NCI-H2227 (cell line): ENCODE results near the gene ADAP1.
"Not testable (repeated sequence)": the region's sequence is repeated elsewhere in the genome, so short reads cannot be mapped to it uniquely, and the experiment has no call there.

Experiments
- DNase-seq: peaks from one replicate; lab custom pipeline; 2025; ENCODE audit not compliant: unreplicated experiment; lab: John Stamatoyannopoulos, UW

The ADAP1 gene

GRCh38 chr7:883055-884021, 71.1 kb downstream of the ADAP1 start:
- no peak for DNase-seq

DNA sequence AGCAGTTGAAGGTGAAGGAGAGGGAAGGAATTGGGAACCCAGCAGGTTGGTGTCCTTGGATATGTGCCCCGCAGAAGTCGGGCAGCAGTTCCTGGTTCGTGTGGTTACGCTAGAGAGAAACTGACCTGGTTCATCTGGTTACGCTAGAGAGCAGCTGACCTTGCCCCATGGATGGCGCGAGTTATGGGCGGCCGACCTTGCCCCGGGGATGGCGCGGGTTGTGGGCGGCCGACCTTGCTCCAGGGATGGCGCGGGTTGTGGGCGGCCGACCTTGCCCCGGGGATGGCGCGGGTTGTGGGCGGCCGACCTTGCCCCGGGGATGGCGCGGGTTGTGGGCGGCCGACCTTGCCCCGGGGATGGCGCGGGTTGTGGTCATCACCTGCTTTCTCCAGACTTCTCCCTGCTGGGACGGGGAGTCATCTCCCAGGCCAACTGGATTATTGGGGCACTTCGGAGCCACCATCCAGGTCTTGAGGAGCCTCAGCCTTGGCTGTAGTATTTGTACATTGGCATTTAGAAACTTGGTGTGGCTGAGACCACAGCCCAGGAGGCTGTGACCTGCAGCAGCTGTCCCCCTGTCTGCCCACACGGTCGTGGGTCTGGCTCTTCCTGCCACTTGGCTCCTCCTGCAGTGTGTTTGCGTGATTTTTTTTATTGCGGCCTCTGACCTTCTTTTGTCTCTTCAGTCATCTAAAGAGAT, 72.0 kb downstream of the ADAP1 start:
- no peak for DNase-seq

DNA sequence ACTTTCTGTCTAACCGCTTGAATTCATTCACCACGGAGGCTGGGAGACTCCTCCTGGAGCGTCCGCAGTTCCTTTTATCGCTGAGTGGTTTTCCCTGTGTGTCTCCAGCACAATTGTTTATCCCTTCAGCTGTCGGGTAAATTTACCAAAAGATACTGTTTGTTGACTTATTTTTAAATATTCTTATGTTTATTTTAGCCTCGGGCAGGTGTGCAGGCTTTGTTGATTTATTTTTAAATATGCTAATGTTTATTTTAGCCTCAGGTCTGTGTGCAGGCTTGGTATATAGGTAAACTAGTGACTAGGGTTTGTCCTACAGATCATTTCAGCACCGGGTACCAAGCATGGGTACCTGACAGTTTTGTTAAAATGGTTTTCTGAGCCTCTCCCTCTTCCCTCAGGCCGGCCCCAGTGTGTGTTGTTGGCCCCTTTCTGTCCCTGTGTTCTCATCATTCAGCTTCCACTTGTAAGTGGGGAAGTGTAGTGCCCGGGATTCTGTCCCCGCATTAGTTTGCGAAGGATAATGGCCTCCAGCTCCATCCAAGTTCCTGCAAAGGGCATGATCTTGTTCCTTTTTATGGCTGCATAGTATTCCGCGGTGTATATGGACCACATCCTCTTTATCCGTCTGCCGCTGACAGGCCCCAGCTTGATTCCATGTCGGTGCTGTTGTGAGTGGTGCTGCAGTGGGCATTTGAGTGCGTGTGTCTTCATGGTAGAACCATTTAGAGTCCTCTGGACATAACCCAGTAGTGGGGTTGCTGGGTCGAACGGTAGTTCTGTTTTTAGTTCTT, 72.8 kb downstream of the ADAP1 start:
- no peak for DNase-seq

GRCh38 chr7:880450-880849, 74.0 kb downstream of the ADAP1 start:
- DNase-seq = no peak

GRCh38 chr7:879706-880105, 74.8 kb downstream of the ADAP1 start:
- no peak for DNase-seq

DNA sequence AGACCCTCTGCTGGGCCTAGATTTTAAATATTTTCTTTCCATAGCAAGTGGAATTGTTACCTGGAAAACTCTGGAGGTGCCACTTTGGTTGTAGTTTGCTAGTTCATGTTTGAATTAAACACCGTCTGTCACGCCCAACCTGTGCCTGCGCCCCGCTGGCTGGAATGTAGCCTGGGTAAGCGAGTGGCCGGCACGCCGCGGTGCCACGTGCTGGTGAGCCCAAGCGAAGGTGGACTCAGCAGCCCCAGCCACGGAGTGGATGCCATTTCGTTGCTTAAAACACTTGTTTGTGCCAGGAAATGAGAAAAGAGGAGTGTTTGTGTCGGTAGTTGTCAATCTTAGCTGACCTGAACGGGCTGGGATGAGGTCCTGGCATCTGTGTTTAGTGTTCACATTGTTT, 75.4 kb downstream of the ADAP1 start:
- no peak for DNase-seq

GRCh38 chr7:877312-878232, 76.9 kb downstream of the ADAP1 start:
- DNase-seq = no peak

DNA sequence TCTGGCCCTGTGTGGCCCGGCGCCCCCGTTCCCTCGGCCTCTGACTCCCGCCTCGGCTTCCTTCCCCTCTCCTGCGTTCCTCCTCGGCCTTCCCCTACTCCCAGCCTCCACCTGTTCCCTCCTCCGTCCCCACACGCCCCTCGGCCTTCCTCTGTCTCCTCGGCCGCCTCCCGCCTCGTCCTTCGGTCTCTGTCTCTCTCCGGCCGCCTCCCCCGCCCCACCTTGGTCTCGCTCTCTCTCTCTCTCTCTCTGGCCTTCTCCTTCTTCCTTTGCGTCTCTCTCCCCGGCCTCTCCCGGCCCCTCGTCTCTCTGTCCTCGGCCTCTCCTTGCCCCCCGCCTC, 77.5 kb downstream of the ADAP1 start:
- DNase-seq = no peak

DNA sequence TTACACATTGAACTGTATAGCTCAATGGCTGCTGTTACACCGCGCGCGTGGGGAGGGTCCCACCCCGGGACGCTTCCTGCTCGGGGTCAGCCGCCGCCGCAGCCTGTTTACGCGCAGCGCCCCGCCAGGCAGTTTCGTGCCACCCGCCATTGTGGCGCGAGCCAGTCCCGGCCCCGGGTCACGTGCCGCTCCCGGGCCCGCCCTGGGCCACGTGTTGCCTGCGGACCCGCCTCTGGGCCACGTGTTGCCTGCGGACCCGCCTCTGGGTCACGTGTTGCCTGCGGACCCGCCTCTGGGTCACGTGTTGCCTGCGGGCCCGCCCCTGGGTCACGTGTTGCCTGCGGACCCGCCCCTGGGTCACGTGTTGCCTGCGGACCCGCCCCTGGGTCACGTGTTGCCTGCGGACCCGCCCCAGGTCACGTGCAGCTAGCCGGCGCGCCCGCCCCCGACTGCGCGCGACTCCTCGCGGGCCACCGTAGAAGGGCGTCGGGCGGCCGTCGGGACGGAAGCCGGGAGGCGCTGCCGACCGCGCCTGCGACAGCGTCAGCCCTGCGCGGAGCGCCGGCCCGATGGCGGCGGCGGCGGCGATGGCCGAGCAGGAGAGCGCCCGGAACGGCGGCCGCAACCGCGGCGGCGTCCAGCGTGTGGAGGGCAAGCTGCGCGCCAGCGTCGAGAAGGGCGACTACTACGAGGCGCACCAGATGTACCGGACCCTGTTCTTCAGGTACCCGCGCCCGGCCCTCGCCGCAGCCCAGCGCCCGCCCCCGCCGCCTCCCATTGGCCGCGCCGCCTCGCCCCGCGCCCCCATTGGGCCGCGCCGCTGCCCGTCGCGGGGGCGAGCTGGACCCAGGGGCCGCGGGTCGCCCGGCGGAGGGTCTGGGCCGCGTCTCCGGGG, 78.2 kb downstream of the ADAP1 start, which contains the start of gene GET4:
TSS of gene GET4 (plus strand) at position 478 of the 895 bp plus-strand sequence. CDS start at position 570, 92 bp downstream.
- peak; percentile 97 for DNase-seq

DNA sequence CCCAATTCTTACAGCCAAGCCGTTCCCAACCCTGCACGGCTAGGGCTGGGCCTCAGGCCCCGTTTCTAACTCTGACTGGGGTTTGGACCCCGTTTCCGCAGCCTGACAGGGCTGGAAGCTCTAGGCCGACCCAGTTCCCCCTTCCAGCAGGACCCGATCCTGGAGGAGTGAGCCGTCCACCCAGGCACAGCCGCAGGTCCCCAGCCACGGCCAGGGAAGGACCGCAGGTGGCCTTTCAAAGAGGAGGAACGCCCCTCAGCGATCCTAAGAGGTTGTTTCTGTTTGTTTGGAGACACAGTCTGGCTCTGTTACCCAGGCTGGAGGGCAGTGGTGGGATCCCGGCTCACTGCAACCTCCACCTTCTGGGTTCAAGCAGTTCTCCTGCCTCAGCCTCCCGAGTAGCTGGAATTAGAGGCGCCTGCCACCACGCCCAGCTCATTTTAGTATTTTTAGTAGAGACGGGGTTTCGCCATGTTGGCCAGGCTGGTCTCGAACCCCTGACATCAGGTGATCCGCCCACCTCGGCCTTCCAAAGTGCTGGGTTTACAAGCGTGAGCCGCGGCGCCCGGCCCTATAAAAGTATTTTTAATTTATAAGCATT, 78.9 kb downstream of the ADAP1 start:
- DNase-seq = peak; percentile 15

DNA sequence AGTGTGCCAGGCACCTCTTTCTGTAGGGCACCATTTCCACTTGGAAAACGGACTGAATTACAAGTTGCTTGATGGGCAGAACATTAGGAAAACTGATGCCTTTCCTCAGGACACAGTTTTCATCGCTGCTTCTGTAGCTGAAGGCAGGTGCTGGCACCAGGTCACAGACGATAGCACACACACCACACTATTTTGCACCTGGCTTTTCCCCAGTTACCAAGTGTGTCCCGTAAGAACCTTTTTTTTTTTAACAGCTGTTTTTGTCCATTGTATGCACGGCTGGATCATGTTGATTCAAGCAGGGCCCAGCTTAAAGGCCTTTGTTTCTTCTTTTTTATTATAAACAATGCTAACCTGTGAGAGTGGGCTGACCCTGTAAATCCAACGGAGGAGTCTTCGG, 79.4 kb downstream of the ADAP1 start:
- DNase-seq = no peak

- DNase-seq = no peak
These were observed 80.3 kb downstream of the ADAP1 start for GRCh38 chr7:874031-874749.

DNA sequence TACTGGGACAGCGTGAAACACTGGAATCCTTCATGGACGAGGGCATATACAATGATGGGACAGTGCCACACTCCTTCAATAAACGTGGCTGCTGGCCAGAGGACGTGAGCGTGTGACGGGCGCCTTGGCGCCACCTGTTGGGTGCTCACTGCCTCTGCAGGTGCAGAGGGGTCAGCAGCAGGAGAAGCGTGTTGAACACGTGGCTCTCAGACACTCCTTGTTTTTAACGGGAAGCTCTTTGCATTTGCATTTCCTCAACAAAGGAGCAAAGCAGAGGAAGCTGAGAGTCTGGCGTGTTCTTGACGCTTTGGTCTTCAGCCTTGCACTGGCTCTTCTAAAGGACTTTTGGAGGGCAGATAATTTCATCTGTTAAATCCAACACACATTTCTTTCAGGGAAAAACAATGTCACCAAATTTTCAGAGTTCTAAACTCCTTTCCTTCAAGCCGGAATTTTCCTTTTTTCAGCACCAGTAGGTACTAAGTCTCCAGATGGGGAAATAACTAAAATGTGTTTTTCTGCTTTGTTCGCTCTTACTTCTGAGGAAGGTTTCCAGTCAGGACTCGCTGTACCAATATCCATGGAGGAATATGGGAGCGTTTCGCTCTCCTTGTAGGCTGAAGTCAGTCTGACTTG, 81.0 kb downstream of the ADAP1 start:
- peak; percentile 83 for DNase-seq

GRCh38 chr7:872685-873084, 81.8 kb downstream of the ADAP1 start:
- not testable (repeated sequence) for DNase-seq

GRCh38 chr7:871900-872537, 82.5 kb downstream of the ADAP1 start:
- no peak for DNase-seq

- DNase-seq = no peak
These were observed 85.1 kb downstream of the ADAP1 start for GRCh38 chr7:869348-869747.

GRCh38 chr7:868189-868486, 86.3 kb downstream of the ADAP1 start:
- DNase-seq = no peak
